ENCODE measurements around the gene KATNB1. TPM values are rescaled to one million over a fixed set of nuclear protein-coding genes. Genes with fewer than 3 reads are reported as not detected.

KATNB1 gene
- polyA plus RNA-seq, 1 donor from 2014 or later, result 57.9 TPM

DNA sequence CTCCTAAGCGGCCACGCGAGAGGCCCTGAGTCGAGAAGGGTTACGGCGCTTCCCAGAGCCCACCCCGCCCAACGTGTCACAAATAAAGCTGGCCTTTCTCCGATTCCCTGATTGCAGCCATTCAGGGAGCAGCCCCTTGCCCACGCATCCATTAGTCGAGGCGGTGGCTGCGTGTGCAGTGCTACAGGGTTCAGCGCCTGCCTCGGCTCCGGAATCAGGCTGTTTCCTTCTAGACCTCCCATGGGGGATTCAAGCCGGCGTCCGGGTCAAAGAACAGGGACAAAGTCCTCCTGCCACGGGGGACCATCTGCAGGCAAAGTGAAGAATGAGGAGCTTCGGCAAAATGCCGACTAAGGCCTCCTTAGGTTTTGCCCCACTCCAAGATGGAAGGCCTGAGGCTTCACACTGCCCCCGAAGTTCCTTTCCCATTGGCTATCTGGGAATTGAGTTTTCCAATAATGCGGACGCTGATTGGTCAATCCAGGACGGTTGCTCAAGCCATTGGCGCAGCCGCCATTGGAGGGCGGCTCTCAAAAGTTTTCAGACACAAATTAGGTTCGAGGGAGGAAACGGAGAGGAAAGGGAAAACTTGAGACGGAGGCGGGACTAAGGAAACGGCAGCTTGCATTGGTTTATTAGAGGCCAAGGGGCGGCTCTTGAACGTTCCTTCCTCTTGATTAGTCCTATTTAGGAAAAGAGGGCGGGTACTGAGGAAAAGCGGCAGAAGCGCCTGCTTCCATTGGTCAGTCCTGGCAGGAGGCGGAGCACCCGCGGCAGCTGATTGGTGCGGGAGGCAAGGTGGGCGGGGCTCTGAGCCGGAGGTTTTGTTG is 430 bp upstream of the KATNB1 start:
- H3K27ac ChIP-seq (ENCODE audit: low read length), result peak overlapping the region; percentile 83
- H4K20me1 ChIP-seq (ENCODE audit: insufficient read depth), result no peaks in the 10 kb centered on the region
- H3K4me2 ChIP-seq (ENCODE audit: low read length), result peak overlapping the region; percentile 63
- H3K9me3 ChIP-seq (ENCODE audit: low read length), result no peaks in the 10 kb centered on the region
- H3K36me3 ChIP-seq (ENCODE audit: insufficient read depth, low read length), result no peaks in the 10 kb centered on the region
- H2AFZ ChIP-seq (ENCODE audit: low read depth, low read length), result peak overlapping the region; percentile 77
- no peaks in the 10 kb centered on the region for H3K27me3 ChIP-seq (ENCODE audit: insufficient read depth, low read depth, low read length)
- peak; percentile 47 for TF ChIP-seq MXI1 (conservative IDR thresholded peaks at IDR 0.05; ENCODE audit: poor library complexity, severe bottlenecking)
- TF ChIP-seq, protein P1, sequence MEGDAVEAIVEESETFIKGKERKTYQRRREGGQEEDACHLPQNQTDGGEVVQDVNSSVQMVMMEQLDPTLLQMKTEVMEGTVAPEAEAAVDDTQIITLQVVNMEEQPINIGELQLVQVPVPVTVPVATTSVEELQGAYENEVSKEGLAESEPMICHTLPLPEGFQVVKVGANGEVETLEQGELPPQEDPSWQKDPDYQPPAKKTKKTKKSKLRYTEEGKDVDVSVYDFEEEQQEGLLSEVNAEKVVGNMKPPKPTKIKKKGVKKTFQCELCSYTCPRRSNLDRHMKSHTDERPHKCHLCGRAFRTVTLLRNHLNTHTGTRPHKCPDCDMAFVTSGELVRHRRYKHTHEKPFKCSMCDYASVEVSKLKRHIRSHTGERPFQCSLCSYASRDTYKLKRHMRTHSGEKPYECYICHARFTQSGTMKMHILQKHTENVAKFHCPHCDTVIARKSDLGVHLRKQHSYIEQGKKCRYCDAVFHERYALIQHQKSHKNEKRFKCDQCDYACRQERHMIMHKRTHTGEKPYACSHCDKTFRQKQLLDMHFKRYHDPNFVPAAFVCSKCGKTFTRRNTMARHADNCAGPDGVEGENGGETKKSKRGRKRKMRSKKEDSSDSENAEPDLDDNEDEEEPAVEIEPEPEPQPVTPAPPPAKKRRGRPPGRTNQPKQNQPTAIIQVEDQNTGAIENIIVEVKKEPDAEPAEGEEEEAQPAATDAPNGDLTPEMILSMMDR (IDR thresholded peaks at IDR 0.05; ENCODE audit: poor library complexity, severe bottlenecking), result peak; percentile 45
- peak; percentile 51 for TF ChIP-seq RAD21 (conservative IDR thresholded peaks at IDR 0.05)
- TF ChIP-seq, protein P2, sequence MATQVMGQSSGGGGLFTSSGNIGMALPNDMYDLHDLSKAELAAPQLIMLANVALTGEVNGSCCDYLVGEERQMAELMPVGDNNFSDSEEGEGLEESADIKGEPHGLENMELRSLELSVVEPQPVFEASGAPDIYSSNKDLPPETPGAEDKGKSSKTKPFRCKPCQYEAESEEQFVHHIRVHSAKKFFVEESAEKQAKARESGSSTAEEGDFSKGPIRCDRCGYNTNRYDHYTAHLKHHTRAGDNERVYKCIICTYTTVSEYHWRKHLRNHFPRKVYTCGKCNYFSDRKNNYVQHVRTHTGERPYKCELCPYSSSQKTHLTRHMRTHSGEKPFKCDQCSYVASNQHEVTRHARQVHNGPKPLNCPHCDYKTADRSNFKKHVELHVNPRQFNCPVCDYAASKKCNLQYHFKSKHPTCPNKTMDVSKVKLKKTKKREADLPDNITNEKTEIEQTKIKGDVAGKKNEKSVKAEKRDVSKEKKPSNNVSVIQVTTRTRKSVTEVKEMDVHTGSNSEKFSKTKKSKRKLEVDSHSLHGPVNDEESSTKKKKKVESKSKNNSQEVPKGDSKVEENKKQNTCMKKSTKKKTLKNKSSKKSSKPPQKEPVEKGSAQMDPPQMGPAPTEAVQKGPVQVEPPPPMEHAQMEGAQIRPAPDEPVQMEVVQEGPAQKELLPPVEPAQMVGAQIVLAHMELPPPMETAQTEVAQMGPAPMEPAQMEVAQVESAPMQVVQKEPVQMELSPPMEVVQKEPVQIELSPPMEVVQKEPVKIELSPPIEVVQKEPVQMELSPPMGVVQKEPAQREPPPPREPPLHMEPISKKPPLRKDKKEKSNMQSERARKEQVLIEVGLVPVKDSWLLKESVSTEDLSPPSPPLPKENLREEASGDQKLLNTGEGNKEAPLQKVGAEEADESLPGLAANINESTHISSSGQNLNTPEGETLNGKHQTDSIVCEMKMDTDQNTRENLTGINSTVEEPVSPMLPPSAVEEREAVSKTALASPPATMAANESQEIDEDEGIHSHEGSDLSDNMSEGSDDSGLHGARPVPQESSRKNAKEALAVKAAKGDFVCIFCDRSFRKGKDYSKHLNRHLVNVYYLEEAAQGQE (IDR thresholded peaks at IDR 0.05; ENCODE audit: borderline replicate concordance), result peak; percentile 68
- TF ChIP-seq TAF1 (IDR thresholded peaks at IDR 0.05; ENCODE audit: low read depth), result peak; percentile 42
- peak; percentile 82 for TF ChIP-seq POLR2AphosphoS5 (IDR thresholded peaks at IDR 0.05)
- no peak for TF ChIP-seq EZH2 (IDR thresholded peaks at IDR 0.05; ENCODE audit: borderline replicate concordance, insufficient read depth, low read length, poor library complexity, severe bottlenecking)
- TF ChIP-seq SMC3 (conservative IDR thresholded peaks at IDR 0.05; ENCODE audit: poor library complexity), result peak; percentile 55
- TF ChIP-seq EP300 (conservative IDR thresholded peaks at IDR 0.05; ENCODE audit: poor library complexity, severe bottlenecking), result no peak
- H3K79me2 ChIP-seq (replicated peaks; ENCODE audit: insufficient read depth, low read length), result no peaks in the 10 kb centered on the region
- H3K4me3 ChIP-seq (ENCODE audit: low read length), result peak overlapping the region; percentile 74
- peak overlapping the region; percentile 79 for H3K9ac ChIP-seq (ENCODE audit: low read length)
- H3K9me2 ChIP-seq (ENCODE audit: insufficient read depth, low read length), result no peaks in the 10 kb centered on the region
- H3F3A ChIP-seq (ENCODE audit: insufficient read depth, low read length, poor library complexity, severe bottlenecking), result no peaks in the 10 kb centered on the region

DNA sequence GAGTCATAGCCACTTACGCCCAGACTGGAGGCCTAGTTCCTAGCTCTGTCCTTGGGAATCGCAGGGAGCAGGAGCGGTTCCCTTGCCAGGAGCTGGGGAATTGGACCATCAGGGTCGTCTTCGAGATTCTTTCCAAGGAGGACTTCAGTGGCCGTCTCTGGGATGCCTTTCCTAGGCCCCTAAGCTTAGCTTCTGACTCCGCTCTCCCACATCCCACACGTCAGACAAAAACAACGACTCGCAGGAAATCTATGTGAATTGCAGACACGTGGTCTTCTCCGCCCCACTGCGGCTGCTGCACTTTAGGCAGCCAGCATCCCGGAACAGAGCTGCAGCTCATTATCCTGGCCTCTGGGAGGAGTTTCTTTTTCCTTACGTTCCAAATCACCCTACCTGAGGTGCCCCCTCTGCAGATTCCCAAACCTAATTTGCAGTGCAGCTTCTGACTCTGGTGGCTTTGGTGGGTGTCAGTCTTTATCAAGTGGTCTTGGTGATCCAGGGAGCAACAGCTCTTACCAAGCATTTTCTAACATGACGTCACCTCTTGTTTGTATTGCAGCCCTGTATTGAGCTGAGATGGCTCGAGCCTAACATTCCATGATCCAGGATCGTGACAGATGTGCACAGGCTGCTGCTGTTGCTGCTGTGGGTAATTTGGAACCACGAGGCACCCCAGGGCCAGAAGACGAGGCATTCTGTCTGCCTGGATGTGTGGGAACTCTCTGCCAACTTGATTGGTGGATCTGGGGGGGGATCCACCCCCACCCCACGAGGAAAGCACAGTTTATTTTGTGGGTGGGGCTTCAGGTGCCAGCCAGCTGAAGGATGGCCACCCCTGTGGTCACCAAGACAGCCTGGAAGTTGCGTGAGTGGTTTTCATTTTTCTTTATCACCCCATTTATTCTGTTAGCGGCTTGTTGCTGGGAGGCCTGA is 1.1 kb downstream of the KATNB1 start:
- Histone ChIP-seq H4K20me1 (ENCODE audit: insufficient read depth) (no peaks in the 10 kb centered on the region), H3K9ac (ENCODE audit: low read length) (peak overlapping the region; percentile 76), H2AFZ (ENCODE audit: low read depth, low read length) (no peak overlapping the region), H3K9me2 (ENCODE audit: insufficient read depth, low read length) (no peaks in the 10 kb centered on the region), H3K9me3 (ENCODE audit: low read length) (no peaks in the 10 kb centered on the region), H3K4me2 (ENCODE audit: low read length) (peak overlapping the region; percentile 80), H3K27ac (ENCODE audit: low read length) (peak overlapping the region; percentile 54), H3K4me3 (ENCODE audit: low read length) (peak overlapping the region; percentile 74), H3K27me3 (ENCODE audit: insufficient read depth, low read depth, low read length) (no peaks in the 10 kb centered on the region), H3K36me3 (ENCODE audit: insufficient read depth, low read length) (no peaks in the 10 kb centered on the region), H3K79me2 (replicated peaks; ENCODE audit: insufficient read depth, low read length) (no peaks in the 10 kb centered on the region), H3F3A (ENCODE audit: insufficient read depth, low read length, poor library complexity, severe bottlenecking) (no peaks in the 10 kb centered on the region)
- TF ChIP-seq, protein P2 (IDR thresholded peaks at IDR 0.05; ENCODE audit: borderline replicate concordance), result no peak
- TF ChIP-seq TAF1 (IDR thresholded peaks at IDR 0.05; ENCODE audit: low read depth) (no peak), POLR2AphosphoS5 (IDR thresholded peaks at IDR 0.05) (no peak), EZH2 (IDR thresholded peaks at IDR 0.05; ENCODE audit: borderline replicate concordance, insufficient read depth, low read length, poor library complexity, severe bottlenecking) (no peak), RAD21 (conservative IDR thresholded peaks at IDR 0.05) (peak; percentile 36), SMC3 (conservative IDR thresholded peaks at IDR 0.05; ENCODE audit: poor library complexity) (peak; percentile 60), MXI1 (conservative IDR thresholded peaks at IDR 0.05; ENCODE audit: poor library complexity, severe bottlenecking) (peak; percentile 37), EP300 (conservative IDR thresholded peaks at IDR 0.05; ENCODE audit: poor library complexity, severe bottlenecking) (no peak)
- TF ChIP-seq, protein P1 (IDR thresholded peaks at IDR 0.05; ENCODE audit: poor library complexity, severe bottlenecking), result peak; percentile 55

Measured in neural cell (in vitro differentiated cells).